HG02870 (cell line): ENCODE data around the gene WNT4.
"Not testable (repeated sequence)": the region's sequence is repeated elsewhere in the genome, so short reads cannot be mapped to it uniquely, and the experiment has no call there.

Experiments
- ATAC-seq: cut with Tn5 transposase; IDR thresholded peaks from one replicate; pipeline ENCODE4 v1.9.1; 2021; ENCODE audit warnings: mild to moderate bottlenecking, moderate library complexity; ENCODE audit not compliant: unreplicated experiment

WNT4 gene

GRCh38 chr1:22114083-22115012, 28.5 kb downstream of the WNT4 start:
- no peak for ATAC-seq

GRCh38 chr1:22112554-22112953, 30.3 kb downstream of the WNT4 start:
- no peak for ATAC-seq

- ATAC-seq, result no peak
Observed at GRCh38 chr1:22111620-22112019, 31.3 kb downstream of the WNT4 start.

DNA sequence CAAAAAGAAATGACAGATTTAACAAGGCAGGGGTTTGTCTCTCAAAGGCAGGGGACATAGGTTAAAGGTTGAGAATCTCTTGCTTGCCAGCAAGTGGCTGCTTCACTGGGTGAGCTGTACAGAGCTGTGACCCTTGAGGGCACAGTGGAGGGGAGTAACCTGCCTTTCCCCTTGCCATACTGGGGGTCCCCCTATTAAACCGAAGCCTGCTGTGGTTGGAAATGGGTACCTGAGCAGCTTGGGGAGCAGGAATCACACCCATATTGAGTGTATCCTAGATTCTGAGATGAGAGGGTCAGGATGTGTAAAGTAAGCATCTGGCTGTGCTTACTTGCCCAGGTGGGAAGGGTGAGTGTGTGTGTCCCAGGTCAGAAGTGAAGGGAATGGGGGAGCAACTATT, 31.8 kb downstream of the WNT4 start:
- ATAC-seq, result no peak

- ATAC-seq, result no peak
Observed at GRCh38 chr1:22110016-22110415, 32.9 kb downstream of the WNT4 start.

- ATAC-seq, result no peak
Observed at GRCh38 chr1:22108339-22109105, 34.4 kb downstream of the WNT4 start.

- ATAC-seq, result no peak
Observed at GRCh38 chr1:22107126-22107525, 35.8 kb downstream of the WNT4 start.

DNA sequence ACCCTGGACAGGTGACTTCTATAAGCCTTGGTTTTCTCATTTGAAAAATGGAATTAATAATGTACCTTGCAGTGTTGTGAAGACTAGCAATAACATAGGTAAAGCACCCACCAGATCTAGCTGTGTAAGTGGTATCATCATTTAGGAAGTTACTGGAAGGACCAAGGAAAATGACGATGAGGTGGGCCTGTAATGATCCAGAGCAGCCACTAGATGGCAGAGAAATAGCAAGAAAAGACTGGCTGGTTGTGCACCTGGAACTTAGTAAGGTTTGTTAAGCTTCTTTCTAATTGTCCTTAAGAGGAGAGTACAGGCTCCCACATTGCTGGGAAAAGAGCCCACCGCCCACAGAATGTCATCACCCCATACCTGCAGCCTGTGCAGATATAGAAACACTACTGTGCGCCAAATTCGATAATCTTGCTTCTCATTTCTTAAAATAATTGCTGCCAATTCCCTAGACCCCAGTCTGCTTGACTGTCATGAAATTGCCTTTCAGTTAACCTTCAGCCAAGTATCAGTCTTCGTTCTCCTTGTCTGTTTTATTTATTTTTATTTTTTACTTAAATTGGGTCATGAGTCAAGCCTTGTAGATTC, 37.2 kb downstream of the WNT4 start:
- ATAC-seq, result no peak

DNA sequence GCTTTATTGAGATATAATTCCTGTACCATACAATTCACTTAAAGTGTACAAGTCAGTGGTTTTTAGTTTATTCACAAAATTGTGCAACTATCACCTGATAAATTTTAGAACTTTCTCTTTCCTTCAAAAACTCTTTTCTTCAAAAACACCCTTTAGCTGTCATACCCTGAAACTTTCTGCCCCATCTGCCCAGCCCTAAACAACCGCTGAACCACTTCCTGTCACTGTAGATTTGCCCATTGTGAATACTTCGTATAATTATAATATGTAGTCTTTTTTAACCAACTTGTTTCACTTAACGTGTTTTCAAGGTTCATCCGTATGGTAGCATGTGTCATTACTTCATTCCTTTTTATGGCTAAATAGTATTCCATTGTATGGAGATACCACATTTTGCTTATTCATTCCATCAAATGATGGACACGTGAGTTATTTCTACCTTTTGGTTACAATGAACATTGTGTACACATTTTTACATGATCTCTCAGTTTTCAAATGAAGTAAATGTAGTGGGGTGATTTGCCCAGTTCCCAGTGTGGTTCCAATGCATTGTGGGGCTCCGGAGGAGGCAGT, 37.9 kb downstream of the WNT4 start:
- ATAC-seq, result no peak

DNA sequence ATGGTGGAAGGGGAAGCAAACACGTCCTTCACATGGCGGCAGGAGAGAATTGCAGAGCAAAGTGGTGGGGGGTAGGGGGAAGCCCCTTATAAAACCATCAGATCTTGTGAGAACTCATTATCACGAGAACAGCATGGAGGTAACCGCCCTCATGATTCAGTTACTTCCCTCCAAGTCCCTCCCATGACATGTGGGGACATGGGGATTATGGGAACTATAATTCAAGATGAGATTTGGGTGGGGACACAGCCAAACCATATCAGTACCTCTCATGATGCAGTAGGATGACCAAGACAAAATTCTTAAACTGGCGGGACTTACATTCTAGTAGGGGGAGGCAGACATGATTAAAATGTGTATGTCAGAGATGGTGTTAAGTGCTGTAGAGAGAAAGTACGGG, 38.8 kb downstream of the WNT4 start:
- ATAC-seq, result no peak

DNA sequence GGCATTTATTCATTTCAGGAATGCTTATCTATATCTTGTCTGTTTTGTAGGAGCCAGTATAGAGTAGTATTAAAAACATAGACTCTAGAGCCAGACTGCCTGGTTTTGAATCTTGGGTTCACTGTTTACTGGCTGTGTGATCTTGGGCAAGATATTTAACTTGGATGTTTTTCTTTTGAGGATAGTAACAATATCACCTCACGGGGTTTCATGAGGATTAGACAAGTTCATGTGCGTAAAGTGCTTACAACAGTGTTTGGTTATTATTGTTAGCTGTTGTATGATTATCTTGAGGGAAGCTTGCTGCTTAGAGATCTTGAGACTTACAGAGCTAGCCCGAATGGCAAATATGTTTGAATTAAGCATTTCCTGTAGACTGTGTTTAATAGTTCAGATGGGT, 40.2 kb downstream of the WNT4 start:
- no peak for ATAC-seq

GRCh38 chr1:22101995-22102394, 40.9 kb downstream of the WNT4 start:
- ATAC-seq, result no peak

DNA sequence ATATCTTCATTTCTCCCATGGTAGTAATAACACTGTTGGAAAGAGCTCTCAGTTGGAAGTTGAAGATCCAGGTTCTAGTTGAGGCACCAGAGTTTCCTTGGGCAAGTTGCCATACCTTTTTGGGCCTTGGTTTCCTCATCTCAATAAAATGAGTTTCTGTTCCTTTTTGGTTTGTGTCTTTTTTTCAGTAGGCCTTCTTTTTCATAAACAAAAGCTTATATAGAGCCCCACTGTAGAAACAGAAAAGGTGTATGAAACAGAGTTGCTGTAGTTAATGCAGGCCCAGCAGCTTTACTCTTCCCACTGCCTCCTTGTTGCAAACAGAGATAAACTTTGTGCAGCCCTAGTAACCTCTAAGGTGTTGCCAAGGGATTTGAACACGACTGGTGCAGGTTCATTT, 41.7 kb downstream of the WNT4 start:
- no peak for ATAC-seq

DNA sequence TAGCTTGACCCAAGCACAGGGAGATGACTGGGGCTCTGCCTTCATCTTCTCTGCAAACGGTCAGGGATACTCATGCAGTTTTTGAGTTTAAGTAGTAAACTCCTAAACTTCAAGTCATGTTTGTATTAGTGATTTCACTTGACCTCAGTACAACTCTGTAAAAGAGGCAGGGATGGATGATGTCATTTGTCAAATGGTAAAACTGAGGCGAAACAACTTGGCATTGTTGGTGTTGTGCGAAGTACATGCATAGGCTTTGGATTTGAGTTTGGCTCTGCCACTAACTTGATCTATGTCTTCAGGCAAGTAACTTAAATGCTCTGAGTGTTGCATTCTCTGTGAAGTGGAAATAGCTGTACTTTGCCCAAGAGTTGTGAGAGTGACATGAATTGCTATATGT, 42.7 kb downstream of the WNT4 start:
- ATAC-seq, result no peak

DNA sequence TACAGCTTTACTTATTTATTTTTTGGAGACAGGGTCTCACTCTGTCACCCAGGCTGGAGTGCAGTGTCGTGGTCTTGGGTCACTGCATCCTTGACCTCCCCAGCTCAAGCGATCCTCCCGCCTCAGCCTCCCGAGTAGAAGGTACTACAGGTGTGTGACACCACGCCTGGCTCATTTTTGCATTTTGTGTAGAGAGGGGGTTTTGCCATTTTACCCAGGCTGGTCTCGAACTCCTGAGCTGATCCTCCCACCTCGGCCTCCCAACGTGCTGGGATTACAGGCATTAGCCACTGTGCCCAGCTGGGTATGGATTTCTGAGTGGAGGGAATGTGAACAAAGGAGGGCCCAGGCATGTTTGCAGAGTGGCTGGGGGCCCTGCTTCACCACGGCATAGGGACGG, 44.1 kb downstream of the WNT4 start:
- no peak for ATAC-seq

DNA sequence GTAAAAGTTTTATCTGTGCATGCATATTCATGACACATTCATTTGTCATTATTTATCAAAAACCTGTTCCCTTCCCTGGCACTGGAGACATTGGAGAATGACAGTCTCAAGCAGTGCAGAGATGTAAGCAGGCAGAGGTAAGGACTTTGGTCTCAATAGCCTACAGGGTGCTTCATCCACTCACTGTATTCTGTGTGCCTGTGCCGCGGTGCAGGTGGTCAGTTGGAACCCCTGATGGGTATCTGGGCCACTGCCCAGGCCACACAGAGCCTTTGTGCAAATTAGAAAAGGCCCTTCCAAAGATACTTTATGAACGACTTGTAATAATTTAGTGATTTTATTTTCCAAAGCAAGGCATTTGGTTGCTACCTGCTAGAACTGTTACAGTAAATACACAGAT, 46.4 kb downstream of the WNT4 start:
- ATAC-seq, result no peak

DNA sequence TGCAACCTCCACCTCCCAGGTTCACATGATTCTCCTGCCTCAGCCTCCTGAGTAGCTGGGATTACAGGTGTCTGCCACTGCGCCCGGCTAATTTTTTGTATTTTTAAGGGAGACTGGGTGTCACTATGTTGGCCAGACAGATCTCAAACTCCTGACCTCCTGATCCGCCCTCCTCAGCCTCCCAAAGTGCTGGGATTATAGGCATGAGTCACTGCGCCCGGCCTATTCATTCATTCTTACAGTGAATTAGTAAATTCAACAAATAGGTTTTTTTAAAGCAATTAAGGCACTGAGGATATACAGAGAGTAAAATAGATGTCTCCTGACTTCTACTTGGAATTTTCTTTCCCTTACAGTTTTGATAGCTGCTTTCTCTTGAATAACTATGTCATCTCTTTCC, 46.9 kb downstream of the WNT4 start:
- no peak for ATAC-seq

GRCh38 chr1:22093513-22093912, 49.4 kb downstream of the WNT4 start:
- no peak for ATAC-seq

DNA sequence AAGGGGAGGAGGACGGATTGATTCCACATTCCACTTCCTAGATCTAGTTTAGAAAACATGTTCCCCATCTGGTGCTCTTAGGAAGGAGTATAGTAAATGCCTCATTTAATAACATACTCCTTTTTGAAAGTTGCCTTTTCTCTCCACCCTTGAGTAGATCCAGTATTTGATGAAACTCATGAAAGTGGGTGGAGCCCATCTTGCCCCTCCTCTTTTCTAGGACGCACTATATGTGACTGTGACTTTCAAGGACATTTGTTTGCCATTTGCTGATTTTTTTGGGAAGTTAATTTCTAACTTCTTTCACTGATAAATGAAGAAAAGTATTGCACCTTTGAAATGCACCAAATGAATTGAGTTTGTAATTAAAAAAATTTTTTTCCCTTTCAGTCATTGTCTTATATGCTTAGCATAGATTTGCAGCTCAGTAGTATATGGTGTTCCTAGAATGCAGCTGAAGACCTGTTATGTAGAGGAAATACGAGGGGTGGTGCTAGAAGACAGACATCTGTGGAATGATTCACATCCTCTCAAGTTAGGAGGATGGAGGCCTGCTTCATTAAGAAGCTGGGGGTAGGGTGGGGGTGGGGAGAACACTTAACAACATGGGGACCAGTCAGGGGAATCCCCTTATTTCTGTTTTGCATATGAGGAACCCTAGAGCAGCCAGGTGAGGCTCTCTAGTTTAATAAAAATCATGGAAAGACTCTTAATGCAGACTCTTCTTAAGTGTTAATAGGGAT, 50.7 kb downstream of the WNT4 start:
- ATAC-seq, result not testable (repeated sequence)

- ATAC-seq, result no peak
Observed at GRCh38 chr1:22090867-22091266, 52.0 kb downstream of the WNT4 start.

DNA sequence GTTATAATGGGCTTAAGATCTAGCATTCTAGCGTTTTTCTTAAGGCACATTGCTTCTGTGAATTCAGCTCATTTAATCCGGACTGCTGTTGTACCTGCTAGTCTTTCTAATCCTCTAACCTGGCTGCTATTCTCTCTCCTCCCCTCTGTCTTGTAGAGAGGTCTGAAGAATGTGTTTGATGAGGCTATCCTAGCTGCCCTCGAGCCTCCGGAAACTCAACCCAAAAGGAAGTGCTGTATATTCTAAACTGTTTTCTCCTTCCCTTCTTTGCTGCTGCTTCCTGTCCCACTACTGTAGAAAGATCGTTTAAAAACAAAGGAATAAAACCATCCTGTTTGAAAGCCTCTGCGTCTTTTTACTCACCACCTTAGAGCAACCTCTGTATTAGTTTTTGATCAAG, 53.1 kb downstream of the WNT4 start:
- ATAC-seq, result no peak
